SK-N-SH treated with all-trans-retinoic acid at 6 μM for 48 hours (cell line): Measurements from ENCODE around the gene RGS7BP.

Source experiments
- ATAC-seq: fragments of 200-7000 bp; cut with Tn5 transposase; 3 replicates; pipeline ENCODE4 v1.9.1; 2020; ENCODE audit warnings: mild to moderate bottlenecking, moderate library complexity
- ARNTL ChIP-seq: fragments of 450-650 bp; formaldehyde crosslinking; IDR thresholded peaks from 2 replicates; pipeline ENCODE4 v1.5.0; 2020; ENCODE audit warnings: low read depth, mild to moderate bottlenecking, moderate library complexity, borderline replicate concordance
- BACH2 ChIP-seq: fragments of 250-450 bp; sonication (Bioruptor Pico); IDR thresholded peaks from 2 replicates; pipeline ENCODE4 v1.9.0; 2021; ENCODE audit warnings: mild to moderate bottlenecking, borderline replicate concordance
- CSDC2 ChIP-seq: fragments of 250-450 bp; sonication (Bioruptor Pico); IDR thresholded peaks from 2 replicates; pipeline ENCODE4 v1.5.0; 2020; ENCODE audit warnings: mild to moderate bottlenecking, moderate library complexity
- ESRRG ChIP-seq: fragments of 250-450 bp; sonication (Bioruptor Pico); IDR thresholded peaks from 2 replicates; pipeline ENCODE4 v1.6.1; 2021; ENCODE audit warnings: mild to moderate bottlenecking
- GLIS3 ChIP-seq: fragments of 250-450 bp; sonication (Bioruptor Pico); IDR thresholded peaks from 2 replicates; pipeline ENCODE4 v1.5.0; 2020; ENCODE audit warnings: mild to moderate bottlenecking, moderate library complexity
- ISL1 ChIP-seq: fragments of 250-450 bp; sonication (Bioruptor Pico); IDR thresholded peaks from 2 replicates; pipeline ENCODE4 v2.1.2; 2022; ENCODE audit warnings: mild to moderate bottlenecking, moderate library complexity
- OSR1 ChIP-seq: fragments of 250-450 bp; sonication (Bioruptor Pico); IDR thresholded peaks from 2 replicates; pipeline ENCODE4 v1.8.0; 2022; ENCODE audit warnings: moderate library complexity, mild to moderate bottlenecking, inconsistent platforms
- PPARA ChIP-seq: fragments of 250-450 bp; sonication (Bioruptor Pico); IDR thresholded peaks from 2 replicates; pipeline ENCODE4 v1.5.0; 2020; ENCODE audit warnings: mild to moderate bottlenecking, borderline replicate concordance
- RARB ChIP-seq: fragments of 250-450 bp; sonication (Bioruptor Pico); IDR thresholded peaks from 2 replicates; pipeline ENCODE4 v1.8.0; 2021; ENCODE audit warnings: mild to moderate bottlenecking, moderate library complexity
- SNAI2 ChIP-seq: fragments of 250-450 bp; sonication (Bioruptor Pico); IDR thresholded peaks from 2 replicates; pipeline ENCODE4 v1.5.0; 2020; ENCODE audit warnings: mild to moderate bottlenecking, moderate library complexity
- TCF4 ChIP-seq: fragments of 250-450 bp; sonication (Bioruptor Pico); IDR thresholded peaks from 2 replicates; pipeline ENCODE4 v1.8.0; 2021; ENCODE audit warnings: mild to moderate bottlenecking, moderate library complexity, borderline replicate concordance
- TOX ChIP-seq: fragments of 250-450 bp; sonication (Bioruptor Pico); IDR thresholded peaks from 2 replicates; pipeline ENCODE4 v1.8.0; 2021; ENCODE audit warnings: mild to moderate bottlenecking, moderate library complexity, borderline replicate concordance
- ZC3H10 ChIP-seq: fragments of 250-450 bp; sonication (Bioruptor Pico); IDR thresholded peaks from 2 replicates; pipeline ENCODE4 v1.5.1; 2021; ENCODE audit warnings: mild to moderate bottlenecking, moderate library complexity
- ZFP3 ChIP-seq: fragments of 250-450 bp; sonication (Bioruptor Pico); IDR thresholded peaks from 2 replicates; pipeline ENCODE4 v1.5.0; 2020; ENCODE audit warnings: mild to moderate bottlenecking, moderate library complexity
- ZFP30 ChIP-seq: fragments of 450-650 bp; formaldehyde crosslinking; IDR thresholded peaks from 2 replicates; pipeline ENCODE4 v1.5.0; 2022; ENCODE audit warnings: mild to moderate bottlenecking, moderate library complexity
- ZNF565 ChIP-seq: fragments of 450-650 bp; formaldehyde crosslinking; conservative IDR thresholded peaks from 2 replicates; pipeline ENCODE4 v1.5.0; 2020; ENCODE audit warnings: low read depth, mild to moderate bottlenecking, moderate library complexity
- ZNF70 ChIP-seq: fragments of 450-650 bp; formaldehyde crosslinking; IDR thresholded peaks from 2 replicates; pipeline ENCODE4 v1.5.0; 2020; ENCODE audit warnings: mild to moderate bottlenecking, moderate library complexity
- ZNF8 ChIP-seq: fragments of 450-650 bp; formaldehyde crosslinking; IDR thresholded peaks from 2 replicates; pipeline ENCODE4 v1.5.0; 2020; ENCODE audit warnings: mild to moderate bottlenecking, moderate library complexity
- TF ChIP-seq, protein P1 (sequence below): fragments of 250-450 bp; sonication (Bioruptor Pico); IDR thresholded peaks from 2 replicates; pipeline ENCODE4 v1.5.0; 2020; ENCODE audit warnings: mild to moderate bottlenecking, moderate library complexity
- TF ChIP-seq, protein P2 (sequence below): fragments of 250-450 bp; sonication (Bioruptor Pico); IDR thresholded peaks from 2 replicates; pipeline ENCODE4 v1.5.1; 2021; ENCODE audit warnings: mild to moderate bottlenecking, moderate library complexity
- TF ChIP-seq, protein P3 (sequence below): fragments of 250-450 bp; sonication (Bioruptor Pico); IDR thresholded peaks from 2 replicates; pipeline ENCODE4 v1.8.0; 2020; ENCODE audit warnings: mild to moderate bottlenecking, moderate library complexity, borderline replicate concordance
- TF ChIP-seq, protein P4 (sequence below): fragments of 250-450 bp; sonication (Bioruptor Pico); IDR thresholded peaks from 2 replicates; pipeline ENCODE4 v1.8.0; 2021; ENCODE audit warnings: low read depth, mild to moderate bottlenecking, moderate library complexity, borderline replicate concordance

RGS7BP gene

DNA sequence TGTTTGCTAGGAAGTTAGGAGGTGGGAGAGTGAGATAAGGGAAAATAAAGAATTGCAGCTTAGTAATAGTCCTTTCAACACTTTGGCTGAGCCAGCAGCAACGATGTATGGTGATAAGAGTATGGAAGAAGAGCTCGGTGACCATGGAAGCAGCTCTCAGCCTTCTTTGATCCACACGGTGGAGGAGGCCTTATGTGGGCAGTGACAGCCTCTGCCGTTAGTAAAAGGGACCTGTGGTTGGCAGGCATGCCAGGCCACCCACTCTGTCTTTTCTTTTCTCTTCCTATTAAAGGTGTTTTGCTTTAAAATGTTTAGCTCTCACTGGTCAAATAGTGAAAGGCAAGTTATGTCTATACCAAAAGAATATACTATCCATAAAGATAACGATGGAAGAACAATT is 7.7 kb downstream of the RGS7BP start:
- TF ChIP-seq ZC3H10 (CRISPR knock-in tag) (no peak), ZFP30 (CRISPR knock-in tag) (no peak), GLIS3 (no peak)
- TF ChIP-seq, all 23 proteins: peak for 0
- no peak for ATAC-seq

DNA sequence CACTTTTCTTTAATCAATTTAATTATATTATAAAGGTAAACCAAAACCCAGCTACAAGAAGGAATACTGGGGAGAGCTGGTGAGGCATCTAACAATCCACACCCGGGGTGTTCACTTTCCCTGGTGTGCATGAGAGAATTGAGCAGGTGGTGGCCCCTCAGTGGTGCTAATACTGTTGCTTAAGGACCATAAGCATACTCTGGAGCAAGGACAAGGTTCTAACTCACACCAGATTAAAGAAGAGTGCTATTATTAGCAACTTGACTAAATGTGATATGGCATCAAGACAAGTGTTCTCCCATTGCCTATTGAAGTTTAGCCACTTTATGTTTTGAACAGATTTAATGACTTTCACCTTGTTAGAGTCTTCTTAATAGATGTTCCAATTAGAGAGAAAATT is 8.8 kb downstream of the RGS7BP start:
- no peak for TF ChIP-seq OSR1 (CRISPR knock-in tag)
- TF ChIP-seq TCF4 (CRISPR knock-in tag), result no peak
- no peak for TF ChIP-seq ZC3H10 (CRISPR knock-in tag)
- TF ChIP-seq ZFP30 (CRISPR knock-in tag), result no peak
- no peak for TF ChIP-seq ZNF565 (CRISPR knock-in tag)
- no peak for ATAC-seq

DNA sequence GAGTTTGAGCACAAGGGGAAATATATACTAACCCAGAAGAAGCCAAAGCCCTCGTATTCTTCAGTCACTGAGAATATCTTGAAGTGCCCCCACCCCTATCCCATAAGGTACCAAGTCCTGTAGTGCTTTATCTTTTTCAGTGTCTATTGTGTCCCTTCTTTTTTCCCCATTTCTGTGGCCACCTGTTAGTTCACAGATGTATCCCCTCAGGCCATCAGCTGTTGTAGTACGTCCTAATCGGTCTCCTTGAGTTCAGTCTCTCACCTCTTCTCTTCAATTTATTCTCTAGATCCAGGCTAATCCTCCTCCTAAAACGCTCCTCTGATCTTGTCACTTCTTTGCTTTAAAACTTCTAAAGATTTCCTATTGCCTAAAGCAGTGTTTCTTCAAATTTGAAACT is 10.4 kb downstream of the RGS7BP start:
- TF ChIP-seq, protein P1, sequence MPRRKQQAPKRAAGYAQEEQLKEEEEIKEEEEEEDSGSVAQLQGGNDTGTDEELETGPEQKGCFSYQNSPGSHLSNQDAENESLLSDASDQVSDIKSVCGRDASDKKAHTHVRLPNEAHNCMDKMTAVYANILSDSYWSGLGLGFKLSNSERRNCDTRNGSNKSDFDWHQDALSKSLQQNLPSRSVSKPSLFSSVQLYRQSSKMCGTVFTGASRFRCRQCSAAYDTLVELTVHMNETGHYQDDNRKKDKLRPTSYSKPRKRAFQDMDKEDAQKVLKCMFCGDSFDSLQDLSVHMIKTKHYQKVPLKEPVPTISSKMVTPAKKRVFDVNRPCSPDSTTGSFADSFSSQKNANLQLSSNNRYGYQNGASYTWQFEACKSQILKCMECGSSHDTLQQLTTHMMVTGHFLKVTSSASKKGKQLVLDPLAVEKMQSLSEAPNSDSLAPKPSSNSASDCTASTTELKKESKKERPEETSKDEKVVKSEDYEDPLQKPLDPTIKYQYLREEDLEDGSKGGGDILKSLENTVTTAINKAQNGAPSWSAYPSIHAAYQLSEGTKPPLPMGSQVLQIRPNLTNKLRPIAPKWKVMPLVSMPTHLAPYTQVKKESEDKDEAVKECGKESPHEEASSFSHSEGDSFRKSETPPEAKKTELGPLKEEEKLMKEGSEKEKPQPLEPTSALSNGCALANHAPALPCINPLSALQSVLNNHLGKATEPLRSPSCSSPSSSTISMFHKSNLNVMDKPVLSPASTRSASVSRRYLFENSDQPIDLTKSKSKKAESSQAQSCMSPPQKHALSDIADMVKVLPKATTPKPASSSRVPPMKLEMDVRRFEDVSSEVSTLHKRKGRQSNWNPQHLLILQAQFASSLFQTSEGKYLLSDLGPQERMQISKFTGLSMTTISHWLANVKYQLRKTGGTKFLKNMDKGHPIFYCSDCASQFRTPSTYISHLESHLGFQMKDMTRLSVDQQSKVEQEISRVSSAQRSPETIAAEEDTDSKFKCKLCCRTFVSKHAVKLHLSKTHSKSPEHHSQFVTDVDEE, result no peak
- TF ChIP-seq ISL1 (CRISPR knock-in tag), result no peak
- TF ChIP-seq RARB (CRISPR knock-in tag), result no peak
- no peak for TF ChIP-seq ZFP30 (CRISPR knock-in tag)
- no peak for TF ChIP-seq ZNF8 (CRISPR knock-in tag)
- TF ChIP-seq BACH2, result no peak
- TF ChIP-seq PPARA (CRISPR knock-in tag), result no peak
- no peak for TF ChIP-seq SNAI2 (CRISPR knock-in tag)
- TF ChIP-seq ZFP3, result no peak
- TF ChIP-seq, protein P2, sequence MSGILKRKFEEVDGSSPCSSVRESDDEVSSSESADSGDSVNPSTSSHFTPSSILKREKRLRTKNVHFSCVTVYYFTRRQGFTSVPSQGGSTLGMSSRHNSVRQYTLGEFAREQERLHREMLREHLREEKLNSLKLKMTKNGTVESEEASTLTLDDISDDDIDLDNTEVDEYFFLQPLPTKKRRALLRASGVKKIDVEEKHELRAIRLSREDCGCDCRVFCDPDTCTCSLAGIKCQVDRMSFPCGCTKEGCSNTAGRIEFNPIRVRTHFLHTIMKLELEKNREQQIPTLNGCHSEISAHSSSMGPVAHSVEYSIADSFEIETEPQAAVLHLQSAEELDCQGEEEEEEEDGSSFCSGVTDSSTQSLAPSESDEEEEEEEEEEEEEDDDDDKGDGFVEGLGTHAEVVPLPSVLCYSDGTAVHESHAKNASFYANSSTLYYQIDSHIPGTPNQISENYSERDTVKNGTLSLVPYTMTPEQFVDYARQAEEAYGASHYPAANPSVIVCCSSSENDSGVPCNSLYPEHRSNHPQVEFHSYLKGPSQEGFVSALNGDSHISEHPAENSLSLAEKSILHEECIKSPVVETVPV (CRISPR knock-in tag), result no peak
- no peak for TF ChIP-seq ZNF565 (CRISPR knock-in tag)
- no peak for TF ChIP-seq CSDC2
- no peak for TF ChIP-seq OSR1 (CRISPR knock-in tag)
- no peak for TF ChIP-seq ZNF70 (CRISPR knock-in tag)
- no peak for TF ChIP-seq ARNTL (CRISPR knock-in tag)
- no peak for TF ChIP-seq ESRRG
- TF ChIP-seq TOX (CRISPR knock-in tag), result no peak
- TF ChIP-seq, protein P3, sequence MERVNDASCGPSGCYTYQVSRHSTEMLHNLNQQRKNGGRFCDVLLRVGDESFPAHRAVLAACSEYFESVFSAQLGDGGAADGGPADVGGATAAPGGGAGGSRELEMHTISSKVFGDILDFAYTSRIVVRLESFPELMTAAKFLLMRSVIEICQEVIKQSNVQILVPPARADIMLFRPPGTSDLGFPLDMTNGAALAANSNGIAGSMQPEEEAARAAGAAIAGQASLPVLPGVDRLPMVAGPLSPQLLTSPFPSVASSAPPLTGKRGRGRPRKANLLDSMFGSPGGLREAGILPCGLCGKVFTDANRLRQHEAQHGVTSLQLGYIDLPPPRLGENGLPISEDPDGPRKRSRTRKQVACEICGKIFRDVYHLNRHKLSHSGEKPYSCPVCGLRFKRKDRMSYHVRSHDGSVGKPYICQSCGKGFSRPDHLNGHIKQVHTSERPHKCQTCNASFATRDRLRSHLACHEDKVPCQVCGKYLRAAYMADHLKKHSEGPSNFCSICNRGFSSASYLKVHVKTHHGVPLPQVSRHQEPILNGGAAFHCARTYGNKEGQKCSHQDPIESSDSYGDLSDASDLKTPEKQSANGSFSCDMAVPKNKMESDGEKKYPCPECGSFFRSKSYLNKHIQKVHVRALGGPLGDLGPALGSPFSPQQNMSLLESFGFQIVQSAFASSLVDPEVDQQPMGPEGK (CRISPR knock-in tag), result no peak
- ATAC-seq, result no peak

DNA sequence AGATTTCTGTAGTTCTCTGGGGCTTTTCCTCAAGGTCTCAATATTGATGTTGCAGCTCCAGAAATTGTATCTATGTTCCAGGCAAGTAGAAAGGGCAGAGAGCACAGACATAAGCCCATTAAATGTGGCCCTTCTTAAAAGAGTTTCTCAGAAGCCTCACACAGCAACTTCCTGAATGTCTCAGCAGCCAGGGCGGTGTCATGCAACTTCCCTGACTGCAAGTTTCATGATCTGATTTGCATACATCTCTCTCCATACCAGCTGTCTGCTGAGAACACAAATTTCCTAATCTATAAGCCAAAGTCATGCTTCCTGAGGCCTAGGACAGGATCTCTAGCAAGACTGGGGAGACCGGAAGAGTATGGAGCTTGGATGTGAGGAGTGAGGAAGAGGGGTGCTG is 13.0 kb downstream of the RGS7BP start:
- no peak for ATAC-seq
- no peak for TF ChIP-seq TCF4 (CRISPR knock-in tag)
- TF ChIP-seq ARNTL (CRISPR knock-in tag), result no peak
- TF ChIP-seq ZC3H10 (CRISPR knock-in tag), result no peak
- no peak for TF ChIP-seq CSDC2
- TF ChIP-seq RARB (CRISPR knock-in tag), result no peak
- TF ChIP-seq, protein P1, result no peak
- no peak for TF ChIP-seq SNAI2 (CRISPR knock-in tag)
- no peak for TF ChIP-seq ZFP3
- TF ChIP-seq, protein P4, sequence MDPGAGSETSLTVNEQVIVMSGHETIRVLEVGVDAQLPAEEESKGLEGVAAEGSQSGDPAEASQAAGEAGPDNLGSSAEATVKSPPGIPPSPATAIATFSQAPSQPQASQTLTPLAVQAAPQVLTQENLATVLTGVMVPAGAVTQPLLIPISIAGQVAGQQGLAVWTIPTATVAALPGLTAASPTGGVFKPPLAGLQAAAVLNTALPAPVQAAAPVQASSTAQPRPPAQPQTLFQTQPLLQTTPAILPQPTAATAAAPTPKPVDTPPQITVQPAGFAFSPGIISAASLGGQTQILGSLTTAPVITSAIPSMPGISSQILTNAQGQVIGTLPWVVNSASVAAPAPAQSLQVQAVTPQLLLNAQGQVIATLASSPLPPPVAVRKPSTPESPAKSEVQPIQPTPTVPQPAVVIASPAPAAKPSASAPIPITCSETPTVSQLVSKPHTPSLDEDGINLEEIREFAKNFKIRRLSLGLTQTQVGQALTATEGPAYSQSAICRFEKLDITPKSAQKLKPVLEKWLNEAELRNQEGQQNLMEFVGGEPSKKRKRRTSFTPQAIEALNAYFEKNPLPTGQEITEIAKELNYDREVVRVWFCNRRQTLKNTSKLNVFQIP (CRISPR knock-in tag), result no peak
- TF ChIP-seq PPARA (CRISPR knock-in tag), result no peak
- TF ChIP-seq GLIS3, result no peak
- no peak for TF ChIP-seq ISL1 (CRISPR knock-in tag)
- TF ChIP-seq BACH2, result no peak
- TF ChIP-seq, protein P2 (CRISPR knock-in tag), result no peak
- TF ChIP-seq ZNF565 (CRISPR knock-in tag), result no peak
